Embryonic facial prominence (tissue), 1 donor: ENCODE results near the gene GRPEL2.

Experiments
- DNase-seq: peaks from one replicate; pipeline ENCODE4 v3.0.0-alpha.2; 2016; ENCODE audit errors: extremely low spot score

Gene GRPEL2

GRCh38 chr5:149357370-149358293 is 12.3 kb downstream of the GRPEL2 start, which contains the start of gene PCYOX1L:
PCYOX1L (plus strand) TSS chr5:149358046; CDS start chr5:149358069, 23 bp downstream.
- peak; percentile 86 for DNase-seq

- no peak for DNase-seq
Observed at GRCh38 chr5:149358294-149358651, 13.0 kb downstream of the GRPEL2 start.

GRCh38 chr5:149358868-149359495 is 13.7 kb downstream of the GRPEL2 start:
- no peak for DNase-seq

GRCh38 chr5:149360272-149360671 is 15.0 kb downstream of the GRPEL2 start:
- no peak for DNase-seq

- DNase-seq, result no peak
Observed at GRCh38 chr5:149362541-149362940, 17.2 kb downstream of the GRPEL2 start.

GRCh38 chr5:149363358-149363757 is 18.1 kb downstream of the GRPEL2 start:
- no peak for DNase-seq

- no peak for DNase-seq
Observed at GRCh38 chr5:149363936-149364335, 18.6 kb downstream of the GRPEL2 start.

- no peak for DNase-seq
Observed at GRCh38 chr5:149364719-149365118, 19.4 kb downstream of the GRPEL2 start.

GRCh38 chr5:149365418-149365817 is 20.1 kb downstream of the GRPEL2 start:
- DNase-seq, result no peak

- no peak for DNase-seq
Observed at GRCh38 chr5:149366169-149366729, 20.9 kb downstream of the GRPEL2 start.

GRCh38 chr5:149367249-149367971 is 22.1 kb downstream of the GRPEL2 start:
- no peak for DNase-seq

GRCh38 chr5:149367972-149368645 is 22.8 kb downstream of the GRPEL2 start:
- DNase-seq, result no peak

GRCh38 chr5:149370878-149371277 is 25.6 kb downstream of the GRPEL2 start:
- DNase-seq, result no peak

- no peak for DNase-seq
Observed at GRCh38 chr5:149371296-149371962, 26.1 kb downstream of the GRPEL2 start.

- DNase-seq, result no peak
Observed at GRCh38 chr5:149372076-149372795, 26.9 kb downstream of the GRPEL2 start.

GRCh38 chr5:149372932-149373331 is 27.6 kb downstream of the GRPEL2 start:
- DNase-seq, result no peak

- no peak for DNase-seq
Observed at GRCh38 chr5:149374303-149374702, 29.0 kb downstream of the GRPEL2 start.

- DNase-seq, result no peak
Observed at GRCh38 chr5:149374801-149375200, 29.5 kb downstream of the GRPEL2 start.

GRCh38 chr5:149375434-149375833 is 30.1 kb downstream of the GRPEL2 start:
- no peak for DNase-seq

- DNase-seq, result no peak
Observed at GRCh38 chr5:149376104-149376503, 30.8 kb downstream of the GRPEL2 start.
